ENCODE data around the gene RBMS1. TPM values are rescaled to one million over a fixed set of nuclear protein-coding genes. Genes with fewer than 3 reads are reported as not detected.

The RBMS1 gene
- polyA plus RNA-seq, 1 experiment = 107 TPM

DNA sequence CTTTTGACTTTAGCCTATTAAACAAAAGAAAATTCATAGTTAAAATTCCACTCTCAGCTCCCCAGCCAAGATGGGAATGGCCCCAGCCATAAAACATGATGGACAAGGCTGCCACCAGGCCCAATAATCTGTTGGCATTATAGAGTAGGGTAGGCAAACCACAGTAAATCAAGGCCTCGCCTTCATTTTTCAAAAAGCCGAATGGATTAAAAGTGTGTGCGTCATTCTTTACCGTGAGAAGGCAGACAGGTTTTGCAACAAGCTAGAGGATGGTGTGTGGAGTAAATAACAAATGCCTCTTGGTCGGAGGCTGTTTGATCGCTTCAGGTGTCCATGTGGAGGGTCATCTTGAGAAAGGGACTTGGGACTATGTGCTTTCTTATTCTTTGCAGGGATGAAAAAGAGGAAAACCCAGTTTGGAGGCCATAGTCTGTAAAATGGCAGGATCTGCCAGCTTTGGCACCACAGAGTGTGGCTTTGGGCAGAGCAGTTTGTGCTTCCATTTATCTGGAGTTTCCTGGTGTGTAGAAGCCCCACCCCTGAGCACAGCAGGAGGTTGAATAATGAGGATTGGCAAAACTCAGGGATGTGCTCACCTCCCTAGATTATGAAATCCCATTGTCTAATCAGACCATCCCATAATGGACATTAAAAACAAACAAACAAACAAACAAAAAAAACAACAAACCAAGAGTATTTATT, 236.4 kb downstream of the RBMS1 start:
- H3K27ac ChIP-seq (ENCODE audit: low read depth, low read length) = no peak overlapping the region
- ChIA-PET CTCF (interaction anchor here (1.2 kb wide), 2 partner anchors 13 to 147 kb away, joined by 4 to 5 read pairs; no protein-coding TSS in a partner anchor), POLR2A (interaction anchor here (1.3 kb wide), 1 partner anchor 48 kb away, joined by 3 read pairs; no protein-coding TSS in a partner anchor)
- no peak overlapping the region for H3K4me3 ChIP-seq (ENCODE audit: low read depth, low read length)
- no peaks in the 10 kb centered on the region for H3K9me3 ChIP-seq (ENCODE audit: control insufficient read depth, insufficient read depth, low read length)
- no peaks in the 10 kb centered on the region for H3K27me3 ChIP-seq (ENCODE audit: control insufficient read depth, insufficient read depth, low read length)
- TF ChIP-seq, protein P1, sequence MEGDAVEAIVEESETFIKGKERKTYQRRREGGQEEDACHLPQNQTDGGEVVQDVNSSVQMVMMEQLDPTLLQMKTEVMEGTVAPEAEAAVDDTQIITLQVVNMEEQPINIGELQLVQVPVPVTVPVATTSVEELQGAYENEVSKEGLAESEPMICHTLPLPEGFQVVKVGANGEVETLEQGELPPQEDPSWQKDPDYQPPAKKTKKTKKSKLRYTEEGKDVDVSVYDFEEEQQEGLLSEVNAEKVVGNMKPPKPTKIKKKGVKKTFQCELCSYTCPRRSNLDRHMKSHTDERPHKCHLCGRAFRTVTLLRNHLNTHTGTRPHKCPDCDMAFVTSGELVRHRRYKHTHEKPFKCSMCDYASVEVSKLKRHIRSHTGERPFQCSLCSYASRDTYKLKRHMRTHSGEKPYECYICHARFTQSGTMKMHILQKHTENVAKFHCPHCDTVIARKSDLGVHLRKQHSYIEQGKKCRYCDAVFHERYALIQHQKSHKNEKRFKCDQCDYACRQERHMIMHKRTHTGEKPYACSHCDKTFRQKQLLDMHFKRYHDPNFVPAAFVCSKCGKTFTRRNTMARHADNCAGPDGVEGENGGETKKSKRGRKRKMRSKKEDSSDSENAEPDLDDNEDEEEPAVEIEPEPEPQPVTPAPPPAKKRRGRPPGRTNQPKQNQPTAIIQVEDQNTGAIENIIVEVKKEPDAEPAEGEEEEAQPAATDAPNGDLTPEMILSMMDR (IDR thresholded peaks at IDR 0.05; ENCODE audit: low read depth, low read length) = no peak
- no peak for DNase-seq (ENCODE audit: low read depth, low spot score)

DNA sequence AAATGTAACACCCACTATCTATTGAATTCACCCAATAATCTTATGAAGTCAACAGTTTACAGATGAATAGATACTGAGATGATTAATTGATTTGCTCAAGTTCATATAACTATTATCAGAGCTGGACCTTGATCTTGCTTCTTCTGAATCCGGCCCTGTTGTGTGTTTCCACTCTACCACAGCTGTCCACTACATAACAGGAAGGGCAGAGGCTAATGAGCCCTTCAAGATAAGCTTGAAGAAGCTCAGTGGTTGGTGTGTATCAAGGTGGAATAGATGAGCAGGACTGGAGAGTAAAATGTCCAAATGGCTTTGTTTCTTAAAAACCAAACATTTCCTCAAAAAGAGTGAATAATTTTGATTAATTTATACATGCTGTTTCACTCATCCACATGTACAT, 237.1 kb downstream of the RBMS1 start:
- no peak for DNase-seq (ENCODE audit: low read depth, low spot score)
- H3K9me3 ChIP-seq (ENCODE audit: control insufficient read depth, insufficient read depth, low read length) = no peaks in the 10 kb centered on the region
- TF ChIP-seq, protein P1 (IDR thresholded peaks at IDR 0.05; ENCODE audit: low read depth, low read length) = no peak
- ChIA-PET CTCF (interaction anchor here (1.2 kb wide), 2 partner anchors 13 to 146 kb away, joined by 4 to 5 read pairs; no protein-coding TSS in a partner anchor), POLR2A (interaction anchor here (1.3 kb wide), 1 partner anchor 47 kb away, joined by 3 read pairs; no protein-coding TSS in a partner anchor)
- no peak overlapping the region for H3K27ac ChIP-seq (ENCODE audit: low read depth, low read length)
- H3K4me3 ChIP-seq (ENCODE audit: low read depth, low read length) = no peak overlapping the region
- no peaks in the 10 kb centered on the region for H3K27me3 ChIP-seq (ENCODE audit: control insufficient read depth, insufficient read depth, low read length)

DNA sequence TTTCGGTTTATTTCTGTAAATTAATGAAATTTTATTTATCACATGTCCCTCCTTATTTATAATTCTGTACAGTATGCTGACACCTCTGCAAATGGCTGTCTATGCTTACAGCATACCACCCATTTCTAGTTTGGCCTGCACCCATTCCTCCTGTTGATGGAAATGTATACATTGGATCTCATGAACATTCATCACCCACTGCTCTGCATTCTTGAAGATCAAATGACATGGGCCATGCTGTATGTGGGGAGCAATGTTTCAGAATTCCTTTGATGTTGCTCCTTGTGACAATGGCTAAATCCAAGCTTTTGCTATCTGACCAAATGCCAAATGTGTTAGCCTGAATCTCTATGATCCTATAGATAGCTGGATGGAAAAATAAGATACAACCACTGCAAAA, 238.2 kb downstream of the RBMS1 start:
- H3K27me3 ChIP-seq (ENCODE audit: control insufficient read depth, insufficient read depth, low read length) = no peaks in the 10 kb centered on the region
- H3K9me3 ChIP-seq (ENCODE audit: control insufficient read depth, insufficient read depth, low read length) = no peaks in the 10 kb centered on the region
- H3K27ac ChIP-seq (ENCODE audit: low read depth, low read length) = no peak overlapping the region
- DNase-seq (ENCODE audit: low read depth, low spot score) = no peak
- H3K4me3 ChIP-seq (ENCODE audit: low read depth, low read length) = no peak overlapping the region
- CTCF ChIA-PET = interaction anchor here (1.0 kb wide), 2 partner anchors 14 to 15 kb away, joined by 3 read pairs; no protein-coding TSS in a partner anchor
- POLR2A ChIA-PET = no interaction called here
- TF ChIP-seq, protein P1 (IDR thresholded peaks at IDR 0.05; ENCODE audit: low read depth, low read length) = no peak

- H3K4me3 ChIP-seq (ENCODE audit: low read depth, low read length) = no peak overlapping the region
- H3K9me3 ChIP-seq (ENCODE audit: control insufficient read depth, insufficient read depth, low read length) = no peaks in the 10 kb centered on the region
- H3K27ac ChIP-seq (ENCODE audit: low read depth, low read length) = no peak overlapping the region
- TF ChIP-seq, protein P1 (IDR thresholded peaks at IDR 0.05; ENCODE audit: low read depth, low read length) = no peak
- ChIA-PET POLR2A (no interaction called here), CTCF (interaction anchor here (0.7 to 3.5 kb wide), 4 partner anchors 16 to 29 kb away, joined by 4 to 18 read pairs (median 4); no protein-coding TSS in a partner anchor)
- no peaks in the 10 kb centered on the region for H3K27me3 ChIP-seq (ENCODE audit: control insufficient read depth, insufficient read depth, low read length)
- no peak for DNase-seq (ENCODE audit: low read depth, low spot score)
Observed at GRCh38 chr2:160254189-160254762, 239.3 kb downstream of the RBMS1 start.
